ENCODE data around the gene DNAJC16.

GRCh38 chr1:15558516-15558915 is 31.9 kb downstream of the DNAJC16 start:
- TF ChIP-seq EP300 (IDR thresholded peaks at IDR 0.05; ENCODE audit: borderline replicate concordance) (no peak), CEBPB (IDR thresholded peaks at IDR 0.05) (no peak), REST (IDR thresholded peaks at IDR 0.05; ENCODE audit: low read depth) (no peak), CREB1 (IDR thresholded peaks at IDR 0.05; ENCODE audit: low read depth) (no peak), YY1 (IDR thresholded peaks at IDR 0.05; ENCODE audit: low read depth) (no peak), ZBTB7A (IDR thresholded peaks at IDR 0.05; ENCODE audit: low read depth) (no peak), TAF1 (IDR thresholded peaks at IDR 0.05; ENCODE audit: low read depth) (no peak), NFIC (IDR thresholded peaks at IDR 0.05) (no peak), EGR1 (IDR thresholded peaks at IDR 0.05) (no peak), RAD21 (IDR thresholded peaks at IDR 0.05; ENCODE audit: low read depth) (no peak), FOXM1 (IDR thresholded peaks at IDR 0.05; ENCODE audit: borderline replicate concordance, low read depth) (no peak), TEAD4 (IDR thresholded peaks at IDR 0.05) (no peak)

All from Ishikawa (cell line).